CD4-positive, alpha-beta T cell treated with Interleukin-1 beta for 1 hour (primary cell): ENCODE results near the gene NOG.

ENCODE experiments used
- DNase-seq, 2 donors: peaks; one replicate each; pipeline ENCODE4 v3.0.0-alpha.2; 2020 to 2022

The NOG gene

GRCh38 chr17:56593646-56594319 lies at the start of gene NOG:
TSS of gene NOG (plus strand) at chr17:56593699. CDS start at chr17:56594224, 525 bp downstream.
- peak in 1 of 2 donors; percentile 36 for DNase-seq

GRCh38 chr17:56545106-56545505 lies 48.4 kb upstream of the NOG start:
- no peak for DNase-seq

- DNase-seq: no peak
Observed at GRCh38 chr17:56545930-56546329, 47.6 kb upstream of the NOG start.

GRCh38 chr17:56548661-56549060 lies 44.8 kb upstream of the NOG start:
- no peak for DNase-seq

- DNase-seq: no peak
Observed at GRCh38 chr17:56549501-56549900, 44.0 kb upstream of the NOG start.

GRCh38 chr17:56557682-56558081 lies 35.8 kb upstream of the NOG start:
- DNase-seq: no peak

GRCh38 chr17:56558088-56558487 lies 35.4 kb upstream of the NOG start:
- DNase-seq: no peak

GRCh38 chr17:56570199-56570598 lies 23.3 kb upstream of the NOG start:
- no peak for DNase-seq

- DNase-seq: no peak
Observed at GRCh38 chr17:56571456-56571855, 22.0 kb upstream of the NOG start.

GRCh38 chr17:56577190-56577842 lies 16.2 kb upstream of the NOG start:
- DNase-seq: no peak

- no peak for DNase-seq
Observed at GRCh38 chr17:56577843-56578204, 15.7 kb upstream of the NOG start.

- no peak for DNase-seq
Observed at GRCh38 chr17:56581635-56582627, 11.6 kb upstream of the NOG start.

- DNase-seq: no peak
Observed at GRCh38 chr17:56583772-56584171, 9.7 kb upstream of the NOG start.

GRCh38 chr17:56587298-56587697 lies 6.2 kb upstream of the NOG start:
- no peak for DNase-seq

GRCh38 chr17:56592487-56593085 lies 913 bp upstream of the NOG start:
- peak; percentile 57 to 62 for DNase-seq

GRCh38 chr17:56593086-56593645 lies 333 bp upstream of the NOG start:
- peak; percentile 18 to 34 for DNase-seq

- DNase-seq: peak in 1 of 2 donors; percentile 16
Observed at GRCh38 chr17:56594320-56595107, 1.0 kb downstream of the NOG start.

GRCh38 chr17:56595108-56595418 lies 1.6 kb downstream of the NOG start:
- DNase-seq: no peak

- DNase-seq: no peak
Observed at GRCh38 chr17:56595831-56596690, 2.6 kb downstream of the NOG start.

- DNase-seq: no peak
Observed at GRCh38 chr17:56596691-56597494, 3.4 kb downstream of the NOG start.
